GM18507 (cell line): ENCODE data around the gene PSD4.

ENCODE experiments used
- DNase-seq: peaks from one replicate; pipeline ENCODE4 v3.0.0; 2011; ENCODE audit warnings: low read depth; ENCODE audit not compliant: insufficient read length; ENCODE audit errors: extremely low spot score
- FAIRE-seq: peaks from 2 replicates; lab custom pipeline; 2011; peaks lifted over from hg19 to GRCh38; lab: Jason Lieb, UNC

Gene PSD4

GRCh38 chr2:113164215-113164929, 9.4 kb upstream of the PSD4 start:
- no peak for FAIRE-seq
- DNase-seq, result no peak

- FAIRE-seq (no peak), DNase-seq (no peak)
Observed at GRCh38 chr2:113164930-113165585, 8.7 kb upstream of the PSD4 start.

GRCh38 chr2:113166187-113166645, 7.6 kb upstream of the PSD4 start:
- no peak for FAIRE-seq
- DNase-seq, result no peak

GRCh38 chr2:113167115-113167932, 6.4 kb upstream of the PSD4 start:
- FAIRE-seq (no peak), DNase-seq (no peak)

GRCh38 chr2:113167962-113168340, 5.8 kb upstream of the PSD4 start:
- no peak for FAIRE-seq

GRCh38 chr2:113169002-113169530, 4.7 kb upstream of the PSD4 start:
- DNase-seq (no peak), FAIRE-seq (peak; percentile 77)

More at GRCh38 chr2:113167962-113168340, 5.8 kb upstream of the PSD4 start:
- no peak for DNase-seq

- DNase-seq (no peak), FAIRE-seq (no peak)
Observed at GRCh38 chr2:113169586-113169985, 4.2 kb upstream of the PSD4 start.

GRCh38 chr2:113171334-113172075, 2.3 kb upstream of the PSD4 start:
- DNase-seq (no peak), FAIRE-seq (no peak)

GRCh38 chr2:113172721-113173541, 840 bp upstream of the PSD4 start:
- DNase-seq, result no peak
- FAIRE-seq, result no peak

GRCh38 chr2:113174376-113174750, 592 bp downstream of the PSD4 start:
- no peak for DNase-seq

GRCh38 chr2:113175042-113175628, 1.4 kb downstream of the PSD4 start:
- DNase-seq (peak; percentile 84), FAIRE-seq (peak; percentile 96)

More at GRCh38 chr2:113174376-113174750, 592 bp downstream of the PSD4 start:
- peak; percentile 15 for FAIRE-seq

GRCh38 chr2:113175736-113176695, 2.2 kb downstream of the PSD4 start:
- peak; percentile 59 for FAIRE-seq
- DNase-seq, result no peak

GRCh38 chr2:113176696-113177355, 3.1 kb downstream of the PSD4 start:
- DNase-seq (no peak), FAIRE-seq (no peak)

- DNase-seq, result no peak
- FAIRE-seq, result no peak
Observed at GRCh38 chr2:113178069-113178746, 4.4 kb downstream of the PSD4 start.

GRCh38 chr2:113178891-113179290, 5.1 kb downstream of the PSD4 start:
- DNase-seq (no peak), FAIRE-seq (no peak)

GRCh38 chr2:113179446-113180045, 5.8 kb downstream of the PSD4 start:
- no peak for FAIRE-seq

More at GRCh38 chr2:113179446-113180045, 5.8 kb downstream of the PSD4 start:
- DNase-seq, result no peak
